ENCODE measurements around the gene SARS1. TPM values are rescaled to one million over a fixed set of nuclear protein-coding genes. Genes with fewer than 3 reads are reported as not detected.
A peak's percentile ranks its signal among the peaks of the same experiment; 100 is the strongest.

Gene SARS1
- total and polyA plus RNA-seq, 2 of the 8 experiments (the other 6 are each of a cell fraction or from before 2014, with no cell fraction given): 83.1 to 146 TPM

GRCh38 chr1:109248797-109249629, 35.3 kb downstream of the SARS1 start, which contains the start of gene CELSR2:
CELSR2 (plus strand) TSS chr1:109249539; CDS start chr1:109250080, 541 bp downstream.
- H3K9ac ChIP-seq (replicated peaks in 1 of 4; ENCODE audit: extremely low read depth in 1 of 4, low read depth in 3 of 4, low read length in 3 of 4): peak within 1 kb of the TSS in 1 of 4 experiments; percentile 24; a peak in 2 of 7 replicates
- DNase-seq (ENCODE audit: low read depth in 1 of 2, low spot score in 2 of 2) (peak; percentile 66 to 90), FAIRE-seq (no peak)
- peak within 1 kb of the TSS; percentile 93; the same call in 1 of the 2 replicates for H2BK20ac ChIP-seq (ENCODE audit: low read length)
- peak within 1 kb of the TSS; percentile 73; the same call in 1 of the 2 replicates for H2BK5ac ChIP-seq (ENCODE audit: low read depth, low read length)
- H3K23me2 ChIP-seq (ENCODE audit: low read depth, low read length): peaks cover 3% of the 10 kb centered on the region; the same call in 1 of the 2 replicates
- peak within 1 kb of the TSS; percentile 61 for H4K91ac ChIP-seq (replicated peaks; ENCODE audit: insufficient read length, low read length)
- H3K4me1 ChIP-seq (replicated peaks in 1 of 4; ENCODE audit: control insufficient read depth in 3 of 4, insufficient read depth in 4 of 4, low read length in 3 of 4): peaks cover 0 to 23% (median 20%) of the 10 kb centered on the region in 4 experiments; a peak in 6 of 7 replicates
- H4K8ac ChIP-seq (ENCODE audit: extremely low read depth, insufficient read depth, low read length): no peak within 1 kb of the TSS; the same call in 1 of the 2 replicates
- no peak within 1 kb of the TSS for H3K56ac ChIP-seq (replicated peaks; ENCODE audit: insufficient read length, low read depth, low read length)
- WGBS, 2 experiments (ENCODE audit: extremely low coverage in 1 of 2, insufficient coverage in 1 of 2, insufficient read length in 1 of 2, insufficient replicate concordance in 2 of 2, low coverage in 1 of 2, low lambda C conversion rate in 2 of 2, missing lambda C conversion rate in 1 of 2): 13% methylated on average over 43 of the region's 49 CpGs; no CpG with 5 or more reads in 1 of the 2 experiments
- ChIA-PET CTCF (ENCODE audit: partially characterized antibody) (interaction anchor here (0.5 to 28.7 kb wide), 10 partner anchors 8 to 204 kb away, joined by 3 to 651 read pairs (median 5); partner anchors contain the start of genes SARS1 and SORT1), POLR2A (ENCODE audit: partially characterized antibody) (interaction anchor here (0.8 to 12.2 kb wide), 8 partner anchors 11 to 52 kb away, joined by 3 to 252 read pairs (median 4); partner anchors contain the start of gene SARS1)
- H4K5ac ChIP-seq (ENCODE audit: insufficient read length, low read depth, low read length): no peak within 1 kb of the TSS
- peak within 1 kb of the TSS; percentile 47 for H3K4ac ChIP-seq (replicated peaks; ENCODE audit: insufficient read length, low read depth, low read length)
- H4K20me1 ChIP-seq (replicated peaks in 1 of 2; ENCODE audit: control insufficient read depth in 1 of 2, insufficient read depth in 2 of 2, low read length in 2 of 2): peaks cover 3 to 7% of the 10 kb centered on the region in 2 experiments
- peak within 1 kb of the TSS; percentile 88 for H2BK15ac ChIP-seq (ENCODE audit: low read length)
- H3K14ac ChIP-seq (ENCODE audit: insufficient read length): no peak within 1 kb of the TSS
- peaks cover 0 to 8% (median 0%) of the 10 kb centered on the region in 4 experiments; a peak in 3 of 8 replicates for H3K36me3 ChIP-seq (ENCODE audit: control insufficient read depth in 2 of 4, insufficient read depth in 4 of 4, low read length in 3 of 4)
- peak within 1 kb of the TSS; percentile 92 for H2AFZ ChIP-seq (ENCODE audit: low read length)
- H3K18ac ChIP-seq (ENCODE audit: extremely low read depth, low read length): peak within 1 kb of the TSS; percentile 91
- H3K79me1 ChIP-seq (ENCODE audit: low read depth, low read length): 0 out of 2 replicates have a peak, but pooled peaks cover 4% of the 10 kb centered on the region
- peaks cover 0 to 17% of the 10 kb centered on the region in 2 experiments; a peak in 1 of 4 replicates for H3K79me2 ChIP-seq (ENCODE audit: control insufficient read depth in 1 of 2, insufficient read depth in 2 of 2, low read length in 2 of 2)
- peak within 1 kb of the TSS; percentile 53 for H2BK12ac ChIP-seq (ENCODE audit: low read depth, low read length)
- H2BK120ac ChIP-seq (replicated peaks; ENCODE audit: low read depth, low read length): peak within 1 kb of the TSS; percentile 76
- H3K23ac ChIP-seq (ENCODE audit: insufficient read length): no peak within 1 kb of the TSS
- H3K27me3 ChIP-seq (replicated peaks in 1 of 4; ENCODE audit: control insufficient read depth in 3 of 4, extremely low read depth in 1 of 4, insufficient read depth in 3 of 4, low read length in 3 of 4): peaks cover 0 to 22% (median 16%) of the 10 kb centered on the region in 4 experiments; a peak in 5 of 7 replicates
- H3K9me3 ChIP-seq (ENCODE audit: insufficient read depth in 2 of 2, low read depth in 1 of 2, low read length in 1 of 2): no peaks in the 10 kb centered on the region; a peak in 2 of 4 replicates
- peak within 1 kb of the TSS; percentile 28 to 62 (median 34); a peak in 7 of 8 replicates for H3K4me3 ChIP-seq (ENCODE audit: extremely low read depth in 1 of 4, insufficient read depth in 2 of 4, low read depth in 3 of 4, low read length in 4 of 4)
- H3K27ac ChIP-seq (ENCODE audit: low read depth, low read length): no peak within 1 kb of the TSS; the same call in 1 of the 2 replicates
- H2AK5ac ChIP-seq (ENCODE audit: low read depth, low read length): no peak within 1 kb of the TSS
- H3K4me2 ChIP-seq (ENCODE audit: insufficient read depth in 1 of 2, low read depth in 2 of 2, low read length in 2 of 2): peak within 1 kb of the TSS; percentile 54 to 84; a peak in 3 of 4 replicates
- TF ChIP-seq POLR2AphosphoS5 (IDR thresholded peaks at IDR 0.05; ENCODE audit: low read depth, low read length) (no peak), EGR1 (IDR thresholded peaks at IDR 0.05; ENCODE audit: borderline replicate concordance, low read depth, low read length) (peak; percentile 82), ASH2L (IDR thresholded peaks at IDR 0.05; ENCODE audit: low read length) (peak; percentile 21), MAX (IDR thresholded peaks at IDR 0.05) (peak; percentile 97), RAD21 (IDR thresholded peaks at IDR 0.05 in 1 of 2, conservative IDR thresholded peaks at IDR 0.05 in 1 of 2; ENCODE audit: low read depth in 2 of 2, low read length in 2 of 2) (peak in 1 of 2 experiments; percentile 16; a peak in 1 of 4 replicates), E2F6 (IDR thresholded peaks at IDR 0.05) (peak; percentile 98)
